H9 (cell line): ENCODE results near the gene BCAS1. TPM values are rescaled to one million over a fixed set of nuclear protein-coding genes. Genes with fewer than 3 reads are reported as not detected.

ENCODE experiments used
- DNase-seq: peaks from one replicate; pipeline ENCODE4 v3.0.0-alpha.2; 2017
- H2AFZ ChIP-seq: one replicate; pipeline ENCODE4 v1.6.1; 2013; ENCODE audit warnings: mild to moderate bottlenecking, low read length, control low read depth, moderate library complexity
- H2AK5ac ChIP-seq: 2 replicates; pipeline ENCODE4 v1.6.1; 2013; ENCODE audit warnings: low read length, control low read depth, mixed read lengths; ENCODE audit not compliant: insufficient read length
- H2BK120ac ChIP-seq: one replicate; pipeline ENCODE4 v1.6.1; 2013; ENCODE audit warnings: low read depth, mild to moderate bottlenecking, low read length, control low read depth, inconsistent platforms; ENCODE audit not compliant: poor library complexity, severe bottlenecking
- H2BK12ac ChIP-seq: 2 replicates; pipeline ENCODE4 v1.6.1; 2013; ENCODE audit warnings: low read length, control low read depth, mixed read lengths, low read depth; ENCODE audit not compliant: insufficient read length
- H2BK15ac ChIP-seq: 2 replicates; pipeline ENCODE4 v1.6.1; 2013; ENCODE audit warnings: low read depth, low read length, control low read depth
- H2BK20ac ChIP-seq: one replicate; pipeline ENCODE4 v1.6.1; 2013; ENCODE audit warnings: low read depth, mild to moderate bottlenecking, low read length, control low read depth, inconsistent platforms; ENCODE audit not compliant: poor library complexity, severe bottlenecking
- H2BK5ac ChIP-seq: 2 replicates; pipeline ENCODE4 v1.6.1; 2013; ENCODE audit warnings: low read length, control low read depth, mixed read lengths; ENCODE audit not compliant: insufficient read length
- H3K14ac ChIP-seq: 2 replicates; pipeline ENCODE4 v1.6.1; 2013; ENCODE audit warnings: low read length, control low read depth; ENCODE audit not compliant: insufficient read depth
- H3K18ac ChIP-seq: 2 replicates; pipeline ENCODE4 v1.6.1; 2013; ENCODE audit warnings: low read depth, mild to moderate bottlenecking, mixed read lengths, low read length, control low read depth; ENCODE audit not compliant: insufficient read length
- H3K23ac ChIP-seq: 2 replicates; pipeline ENCODE4 v1.6.1; 2013; ENCODE audit warnings: low read length, control low read depth, mixed read lengths, low read depth; ENCODE audit not compliant: insufficient read length
- H3K23me2 ChIP-seq: 2 replicates; pipeline ENCODE4 v1.6.1; 2013; ENCODE audit warnings: low read depth, mild to moderate bottlenecking, mixed read lengths, low read length, control low read depth; ENCODE audit not compliant: insufficient read length, poor library complexity, severe bottlenecking
- H3K27ac ChIP-seq: 2 replicates; pipeline ENCODE4 v1.5.1; 2013; ENCODE audit warnings: low read length, control low read depth, mixed read lengths, low read depth; ENCODE audit not compliant: insufficient read length
- H3K27me3 ChIP-seq: 2 replicates; pipeline ENCODE4 v1.6.1; 2013; ENCODE audit warnings: low read length, control low read depth, inconsistent platforms; ENCODE audit not compliant: insufficient read depth
- H3K4ac ChIP-seq: 2 replicates; pipeline ENCODE4 v1.6.1; 2013; ENCODE audit warnings: low read depth, mild to moderate bottlenecking, control low read depth, inconsistent platforms, low read length, moderate library complexity
- H3K4me1 ChIP-seq: 2 replicates; pipeline ENCODE4 v1.6.1; 2013; ENCODE audit warnings: low read length, control low read depth, inconsistent platforms; ENCODE audit not compliant: insufficient read depth
- H3K4me2 ChIP-seq: 2 replicates; pipeline ENCODE4 v1.6.1; 2013; ENCODE audit warnings: low read length, control low read depth, mixed read lengths; ENCODE audit not compliant: insufficient read length, insufficient read depth
- H3K56ac ChIP-seq: 2 replicates; pipeline ENCODE4 v1.6.1; 2013; ENCODE audit warnings: low read depth, mild to moderate bottlenecking, mixed read lengths, low read length, control low read depth; ENCODE audit not compliant: insufficient read length
- H3K79me1 ChIP-seq: 2 replicates; pipeline ENCODE4 v1.6.1; 2013; ENCODE audit warnings: low read depth, mild to moderate bottlenecking, moderate library complexity, low read length, control low read depth, inconsistent platforms; ENCODE audit not compliant: insufficient read depth, poor library complexity, severe bottlenecking
- H3K79me2 ChIP-seq: 2 replicates; pipeline ENCODE4 v1.6.1; 2013; ENCODE audit warnings: low read length, control low read depth, inconsistent platforms; ENCODE audit not compliant: insufficient read depth
- H3K9ac ChIP-seq: 2 replicates; pipeline ENCODE4 v1.6.1; 2013; ENCODE audit warnings: low read length, control low read depth, mixed read lengths; ENCODE audit not compliant: insufficient read length; ENCODE audit errors: extremely low read depth
- H3K9me3 ChIP-seq: one replicate; pipeline ENCODE4 v1.6.1; 2013; ENCODE audit warnings: low read depth, low read length, inconsistent platforms; ENCODE audit not compliant: control insufficient read depth
- H3T11ph ChIP-seq: one replicate; pipeline ENCODE4 v1.6.1; 2013; ENCODE audit warnings: mild to moderate bottlenecking, low read length, control low read depth, inconsistent platforms
- H4K20me1 ChIP-seq: one replicate; pipeline ENCODE4 v1.6.1; 2013; ENCODE audit not compliant: control insufficient read depth, insufficient read length, insufficient read depth
- H4K5ac ChIP-seq: 2 replicates; pipeline ENCODE4 v1.6.1; 2013; ENCODE audit warnings: low read depth, mild to moderate bottlenecking, mixed read lengths, low read length, control low read depth; ENCODE audit not compliant: insufficient read length
- H4K8ac ChIP-seq: replicated peaks from 2 replicates; pipeline ENCODE4 v1.6.1; 2013; ENCODE audit warnings: low read length, control low read depth, mixed read lengths, low read depth; ENCODE audit not compliant: insufficient read length
- H4K91ac ChIP-seq: 2 replicates; pipeline ENCODE4 v1.6.1; 2013; ENCODE audit warnings: low read depth, mild to moderate bottlenecking, moderate library complexity, mixed read lengths, low read length, control low read depth; ENCODE audit not compliant: insufficient read length
- H3K27ac Mint-ChIP-seq, 3 experiments: 2 replicates in 2 of 3; 3 replicates in 1 of 3; pipeline ENCODE4 v1.8.0; 2020 to 2021; ENCODE audit warnings: mixed read lengths in 3 of 3, mild to moderate bottlenecking in 1 of 3, moderate library complexity in 1 of 3
- H3K27me3 Mint-ChIP-seq: 2 replicates; pipeline ENCODE4 v1.8.0; 2021; ENCODE audit warnings: low read depth, mild to moderate bottlenecking, moderate library complexity, mixed read lengths
- H3K36me3 Mint-ChIP-seq, 3 experiments: 2 replicates in 2 of 3; 3 replicates in 1 of 3; pipeline ENCODE4 v1.8.0; 2020 to 2021; ENCODE audit warnings: low read depth in 3 of 3, mixed read lengths in 3 of 3; ENCODE audit not compliant: insufficient read depth in 1 of 3
- H3K4me1 Mint-ChIP-seq, 2 experiments: 2 replicates each; pipeline ENCODE4 v1.8.0; 2020; ENCODE audit warnings: mixed read lengths in 2 of 2
- H3K4me3 Mint-ChIP-seq, 2 experiments: 2 replicates in 1 of 2; 3 replicates in 1 of 2; pipeline ENCODE4 v1.8.0; 2020 to 2021; ENCODE audit warnings: mild to moderate bottlenecking in 2 of 2, mixed read lengths in 2 of 2, moderate library complexity in 1 of 2
- H3K9me3 Mint-ChIP-seq, 2 experiments: 2 replicates in 1 of 2; 3 replicates in 1 of 2; pipeline ENCODE4 v1.8.0; 2020; ENCODE audit warnings: mild to moderate bottlenecking in 2 of 2, mixed read lengths in 2 of 2, moderate library complexity in 1 of 2
- WGBS: extraction: QIAGEN DNeasy Blood & Tissue Kit; methylation state at CpG from one replicate; pipeline ENCODE4 v1.1.7; 2013; ENCODE audit warnings: missing lambda C conversion rate, low lambda C conversion rate, mixed read lengths; ENCODE audit not compliant: insufficient read length; ENCODE audit errors: extremely low coverage; 5-methylcytosine and 5-hydroxymethylcytosine counted together
- total RNA-seq: library from RNA; stranded (reverse); gene quantifications from 2 replicates; pipeline ENCODE4 v1.2.1, GENCODE V29; 2021
- TF ChIP-seq, protein P1 (sequence below): fragments of 200-600 bp; sonication (generic); conservative IDR thresholded peaks from 3 replicates; pipeline ENCODE4 v1.8.0; 2021; ENCODE audit warnings: antibody characterized with exemption, mild to moderate bottlenecking

The BCAS1 gene
- total RNA-seq, 1 experiment from 2014 or later, result 0.15 TPM

DNA sequence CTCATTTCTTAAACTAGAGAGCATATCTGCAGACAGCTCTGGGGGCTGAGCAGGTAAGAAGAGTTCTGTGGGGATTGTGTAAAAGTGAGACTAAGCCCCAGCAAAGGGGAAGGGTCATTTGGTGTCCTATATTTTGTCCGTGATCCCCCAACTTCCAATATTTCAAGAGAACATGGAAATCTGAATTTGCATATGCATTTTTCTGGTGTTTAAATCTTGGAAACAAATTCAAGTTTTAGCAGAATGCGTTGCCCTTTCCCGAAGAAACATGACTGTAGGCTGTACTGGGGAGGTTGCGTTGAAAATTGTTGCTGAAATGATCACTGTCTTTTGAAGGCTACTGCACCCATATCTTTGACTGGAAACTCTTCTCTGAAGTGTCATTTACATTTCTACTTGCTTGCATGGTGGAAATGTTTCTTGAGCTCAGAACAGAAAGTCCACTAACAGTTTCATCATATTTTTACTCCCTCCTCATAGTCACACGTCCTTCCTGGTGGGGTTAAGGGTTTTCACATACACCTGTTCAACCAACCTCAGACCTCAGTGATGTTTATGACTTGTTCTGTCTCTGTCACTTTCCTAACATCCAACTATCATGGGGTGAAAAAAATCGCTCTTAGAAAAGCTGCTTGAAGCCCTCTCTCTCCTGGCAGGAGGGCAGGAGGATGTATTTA, 140.3 kb downstream of the BCAS1 start:
- H2AFZ ChIP-seq, result no peak overlapping the region
- DNase-seq, result no peak
- no peaks in the 10 kb centered on the region for H3K9me3 ChIP-seq

More for the DNA sequence above, 140.3 kb downstream of the BCAS1 start:
- Histone ChIP-seq H2BK120ac (no peak overlapping the region), H3K9ac (no peak overlapping the region), H3K79me1 (no peaks in the 10 kb centered on the region), H3K14ac (no peak overlapping the region), H4K5ac (no peak overlapping the region), H3K23ac (no peak overlapping the region), H4K91ac (no peak overlapping the region), H3K4ac (no peak overlapping the region), H3K23me2 (no peaks in the 10 kb centered on the region), H2BK15ac (no peak overlapping the region), H3K27me3 (no peaks in the 10 kb centered on the region), H3K4me1 (no peaks in the 10 kb centered on the region; the same call in 1 of the 2 replicates), H2BK12ac (no peak overlapping the region), H4K8ac (no peak overlapping the region), H4K20me1 (no peaks in the 10 kb centered on the region), H3K4me2 (no peak overlapping the region), H3T11ph (no peak overlapping the region), H3K27ac (no peak overlapping the region), H2AK5ac (no peak overlapping the region), H3K79me2 (no peaks in the 10 kb centered on the region), H2BK5ac (no peak overlapping the region), H3K56ac (no peak overlapping the region), H3K18ac (no peak overlapping the region), H2BK20ac (no peak overlapping the region)
- no peaks in the 10 kb centered on the region for H3K9me3 Mint-ChIP-seq
- H3K36me3 Mint-ChIP-seq, result no peaks in the 10 kb centered on the region
- TF ChIP-seq, protein P1, sequence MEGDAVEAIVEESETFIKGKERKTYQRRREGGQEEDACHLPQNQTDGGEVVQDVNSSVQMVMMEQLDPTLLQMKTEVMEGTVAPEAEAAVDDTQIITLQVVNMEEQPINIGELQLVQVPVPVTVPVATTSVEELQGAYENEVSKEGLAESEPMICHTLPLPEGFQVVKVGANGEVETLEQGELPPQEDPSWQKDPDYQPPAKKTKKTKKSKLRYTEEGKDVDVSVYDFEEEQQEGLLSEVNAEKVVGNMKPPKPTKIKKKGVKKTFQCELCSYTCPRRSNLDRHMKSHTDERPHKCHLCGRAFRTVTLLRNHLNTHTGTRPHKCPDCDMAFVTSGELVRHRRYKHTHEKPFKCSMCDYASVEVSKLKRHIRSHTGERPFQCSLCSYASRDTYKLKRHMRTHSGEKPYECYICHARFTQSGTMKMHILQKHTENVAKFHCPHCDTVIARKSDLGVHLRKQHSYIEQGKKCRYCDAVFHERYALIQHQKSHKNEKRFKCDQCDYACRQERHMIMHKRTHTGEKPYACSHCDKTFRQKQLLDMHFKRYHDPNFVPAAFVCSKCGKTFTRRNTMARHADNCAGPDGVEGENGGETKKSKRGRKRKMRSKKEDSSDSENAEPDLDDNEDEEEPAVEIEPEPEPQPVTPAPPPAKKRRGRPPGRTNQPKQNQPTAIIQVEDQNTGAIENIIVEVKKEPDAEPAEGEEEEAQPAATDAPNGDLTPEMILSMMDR, result no peak
- no peaks in the 10 kb centered on the region for H3K27me3 Mint-ChIP-seq
- peaks cover 21 to 22% of the 10 kb centered on the region in 2 experiments for H3K4me1 Mint-ChIP-seq
- no peak overlapping the region; a peak in 1 of 7 replicates for H3K27ac Mint-ChIP-seq
- no peak overlapping the region for H3K4me3 Mint-ChIP-seq
- no CpG with 5 or more reads among the region's 6 CpGs for WGBS
